Measurements from ENCODE around the gene SH3D19. TPM values are rescaled to one million over a fixed set of nuclear protein-coding genes. Genes with fewer than 3 reads are reported as not detected.

SH3D19 gene
- total and polyA plus RNA-seq, 2 of the 4 experiments (the other 2 are of a cell fraction), result 14.4 to 27.2 TPM

DNA sequence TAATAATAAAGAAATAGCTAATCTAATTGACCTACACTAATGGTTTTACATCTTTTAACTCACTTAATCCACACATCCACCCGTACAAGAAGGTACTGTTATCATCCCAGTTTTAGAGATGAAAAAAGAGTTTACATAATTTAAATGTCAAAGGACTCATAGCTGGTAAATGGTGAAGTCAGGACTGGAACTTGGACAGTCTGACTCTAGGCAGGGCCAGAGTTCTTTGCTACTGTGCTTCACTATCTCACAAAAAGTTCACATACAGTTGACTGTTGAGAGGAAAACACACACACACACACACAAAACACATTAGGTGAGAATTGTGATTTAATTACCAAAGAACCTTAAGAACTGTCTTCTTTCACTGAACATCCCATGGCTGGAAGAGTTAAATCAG, 119.7 kb downstream of the SH3D19 start:
- no peak overlapping the region for H3K4me2 ChIP-seq (ENCODE audit: low read depth, low read length)
- POLR2A ChIA-PET (ENCODE audit: unreplicated experiment), result no interaction called here
- H3K4me3 ChIP-seq (ENCODE audit: insufficient read depth, low read depth, low read length), result no peak overlapping the region
- H3K79me1 ChIP-seq (ENCODE audit: low read depth in 1 of 2, low read length in 2 of 2), result no peaks in the 10 kb centered on the region; a peak in 1 of 4 replicates
- H3K56ac ChIP-seq (ENCODE audit: extremely low read depth, insufficient read depth, low read length), result no peak overlapping the region
- dilution Hi-C loops (cut with HindIII; ENCODE audit: low sequenced_read_pairs, unreplicated experiment) (no loop called here), in situ Hi-C loops (cut with MboI; ENCODE audit: low sequenced_read_pairs) (no loop called here), intact Hi-C loops (cut with micrococcal nuclease) (no loop called here)
- H2AFZ ChIP-seq (replicated peaks; ENCODE audit: low read length, poor library complexity), result no peak overlapping the region
- no peak overlapping the region for H3K9ac ChIP-seq (ENCODE audit: low read depth, low read length)
- no CpG with 5 or more reads among the region's 1 CpG for WGBS, 2 experiments (ENCODE audit: extremely low coverage in 2 of 2, insufficient read length in 1 of 2)
- H3K27me3 ChIP-seq (ENCODE audit: control insufficient read depth, insufficient read depth, low read length), result no peaks in the 10 kb centered on the region
- no peaks in the 10 kb centered on the region for H4K20me1 ChIP-seq (ENCODE audit: insufficient read depth, low read length)
- no peak overlapping the region for H3K14ac ChIP-seq (replicated peaks; ENCODE audit: low read depth, low read length)
- DNase-seq (no peak), ATAC-seq (ENCODE audit: low read depth) (peak; percentile 40; the same call in 1 of the 2 replicates)
- H4K8ac ChIP-seq (ENCODE audit: low read depth in 2 of 2, low read length in 2 of 2), result no peak overlapping the region; a peak in 1 of 4 replicates
- TF ChIP-seq POLR2A (IDR thresholded peaks at IDR 0.05; ENCODE audit: low read depth, low read length) (no peak), MXI1 (IDR thresholded peaks at IDR 0.05; ENCODE audit: borderline replicate concordance, low read depth, low read length) (no peak), CHD1 (IDR thresholded peaks at IDR 0.05; ENCODE audit: low read depth, low read length) (no peak), FOS (IDR thresholded peaks at IDR 0.05; ENCODE audit: low read depth, low read length) (no peak), NFE2L2 (IDR thresholded peaks at IDR 0.05; ENCODE audit: low read depth, low read length) (no peak), SMC3 (IDR thresholded peaks at IDR 0.05; ENCODE audit: low read depth, low read length) (no peak), RCOR1 (IDR thresholded peaks at IDR 0.05; ENCODE audit: insufficient replicate concordance, low read length) (no peak), RFX5 (IDR thresholded peaks at IDR 0.05; ENCODE audit: low read depth, low read length) (no peak), MAFK (IDR thresholded peaks at IDR 0.05; ENCODE audit: low read depth, low read length) (no peak), MAZ (IDR thresholded peaks at IDR 0.05; ENCODE audit: borderline replicate concordance, low read depth, low read length) (no peak), BHLHE40 (IDR thresholded peaks at IDR 0.05; ENCODE audit: low read depth, low read length) (no peak), RAD21 (IDR thresholded peaks at IDR 0.05; ENCODE audit: low read length) (no peak), CEBPB (IDR thresholded peaks at IDR 0.05; ENCODE audit: low read depth, low read length) (no peak)
- TF ChIP-seq, protein P1, sequence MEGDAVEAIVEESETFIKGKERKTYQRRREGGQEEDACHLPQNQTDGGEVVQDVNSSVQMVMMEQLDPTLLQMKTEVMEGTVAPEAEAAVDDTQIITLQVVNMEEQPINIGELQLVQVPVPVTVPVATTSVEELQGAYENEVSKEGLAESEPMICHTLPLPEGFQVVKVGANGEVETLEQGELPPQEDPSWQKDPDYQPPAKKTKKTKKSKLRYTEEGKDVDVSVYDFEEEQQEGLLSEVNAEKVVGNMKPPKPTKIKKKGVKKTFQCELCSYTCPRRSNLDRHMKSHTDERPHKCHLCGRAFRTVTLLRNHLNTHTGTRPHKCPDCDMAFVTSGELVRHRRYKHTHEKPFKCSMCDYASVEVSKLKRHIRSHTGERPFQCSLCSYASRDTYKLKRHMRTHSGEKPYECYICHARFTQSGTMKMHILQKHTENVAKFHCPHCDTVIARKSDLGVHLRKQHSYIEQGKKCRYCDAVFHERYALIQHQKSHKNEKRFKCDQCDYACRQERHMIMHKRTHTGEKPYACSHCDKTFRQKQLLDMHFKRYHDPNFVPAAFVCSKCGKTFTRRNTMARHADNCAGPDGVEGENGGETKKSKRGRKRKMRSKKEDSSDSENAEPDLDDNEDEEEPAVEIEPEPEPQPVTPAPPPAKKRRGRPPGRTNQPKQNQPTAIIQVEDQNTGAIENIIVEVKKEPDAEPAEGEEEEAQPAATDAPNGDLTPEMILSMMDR (conservative IDR thresholded peaks at IDR 0.05; ENCODE audit: low read depth, low read length), result no peak
- TF ChIP-seq, protein P2, sequence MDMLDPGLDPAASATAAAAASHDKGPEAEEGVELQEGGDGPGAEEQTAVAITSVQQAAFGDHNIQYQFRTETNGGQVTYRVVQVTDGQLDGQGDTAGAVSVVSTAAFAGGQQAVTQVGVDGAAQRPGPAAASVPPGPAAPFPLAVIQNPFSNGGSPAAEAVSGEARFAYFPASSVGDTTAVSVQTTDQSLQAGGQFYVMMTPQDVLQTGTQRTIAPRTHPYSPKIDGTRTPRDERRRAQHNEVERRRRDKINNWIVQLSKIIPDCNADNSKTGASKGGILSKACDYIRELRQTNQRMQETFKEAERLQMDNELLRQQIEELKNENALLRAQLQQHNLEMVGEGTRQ (IDR thresholded peaks at IDR 0.05; ENCODE audit: low read depth, low read length), result no peak
- TF ChIP-seq, protein P3, sequence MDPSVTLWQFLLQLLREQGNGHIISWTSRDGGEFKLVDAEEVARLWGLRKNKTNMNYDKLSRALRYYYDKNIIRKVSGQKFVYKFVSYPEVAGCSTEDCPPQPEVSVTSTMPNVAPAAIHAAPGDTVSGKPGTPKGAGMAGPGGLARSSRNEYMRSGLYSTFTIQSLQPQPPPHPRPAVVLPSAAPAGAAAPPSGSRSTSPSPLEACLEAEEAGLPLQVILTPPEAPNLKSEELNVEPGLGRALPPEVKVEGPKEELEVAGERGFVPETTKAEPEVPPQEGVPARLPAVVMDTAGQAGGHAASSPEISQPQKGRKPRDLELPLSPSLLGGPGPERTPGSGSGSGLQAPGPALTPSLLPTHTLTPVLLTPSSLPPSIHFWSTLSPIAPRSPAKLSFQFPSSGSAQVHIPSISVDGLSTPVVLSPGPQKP (IDR thresholded peaks at IDR 0.05; ENCODE audit: borderline replicate concordance, low read depth, low read length), result no peak
- no peak overlapping the region for H3K23ac ChIP-seq (ENCODE audit: low read depth, low read length)
- H2BK5ac ChIP-seq (ENCODE audit: low read depth, low read length, poor library complexity, severe bottlenecking), result no peak overlapping the region
- no peak overlapping the region for H3K27ac ChIP-seq (ENCODE audit: insufficient read depth, low read length)
- no peak overlapping the region for H2AK5ac ChIP-seq (ENCODE audit: low read depth, low read length)
- H3K9me3 ChIP-seq (ENCODE audit: control insufficient read depth, insufficient read depth, low read length), result no peaks in the 10 kb centered on the region
- no peak overlapping the region for H2BK15ac ChIP-seq (ENCODE audit: low read depth, low read length)
- H3K36me3 ChIP-seq (ENCODE audit: control insufficient read depth, insufficient read depth, low read length), result no peaks in the 10 kb centered on the region
- no peak overlapping the region for H3K4ac ChIP-seq (ENCODE audit: low read depth, low read length)
- CTCF ChIA-PET, result no interaction called here
- no peak overlapping the region for H2BK120ac ChIP-seq (ENCODE audit: low read depth, low read length)
- H3K9me1 ChIP-seq (ENCODE audit: insufficient read depth, low read length), result no peaks in the 10 kb centered on the region
- no peak overlapping the region for H2BK20ac ChIP-seq (ENCODE audit: low read depth, low read length)
- no peak overlapping the region for H4K91ac ChIP-seq (ENCODE audit: insufficient read depth, low read depth, low read length)
- no peak overlapping the region for H2AK9ac ChIP-seq (replicated peaks; ENCODE audit: low read depth, low read length, poor library complexity)
- no TSS peak for BruUV-seq (replicated peaks)
- no peak overlapping the region for H4K5ac ChIP-seq (ENCODE audit: low read depth, low read length)
- no peak overlapping the region for H3K18ac ChIP-seq (ENCODE audit: low read depth, low read length)
- H3K4me1 ChIP-seq (ENCODE audit: control insufficient read depth, insufficient read depth, low read length), result peaks cover 12% of the 10 kb centered on the region
